ENCODE results near the gene PTPRN2.

Gene PTPRN2

GRCh38 chr7:158097453-158098124 is 490.0 kb downstream of the PTPRN2 start:
- DNase-seq, result no peak

GRCh38 chr7:158097106-158097452 is 490.5 kb downstream of the PTPRN2 start:
- no peak for DNase-seq

GRCh38 chr7:158096582-158096981 is 491.0 kb downstream of the PTPRN2 start:
- DNase-seq, result no peak

- no peak for DNase-seq
These were observed 492.9 kb downstream of the PTPRN2 start for GRCh38 chr7:158094671-158095226.

- DNase-seq, result no peak
These were observed 493.6 kb downstream of the PTPRN2 start for GRCh38 chr7:158094046-158094445.

GRCh38 chr7:158093156-158093796 is 494.3 kb downstream of the PTPRN2 start:
- no peak for DNase-seq

GRCh38 chr7:158087196-158087595 is 500.4 kb downstream of the PTPRN2 start:
- no peak for DNase-seq

GRCh38 chr7:158085741-158086695 is 501.6 kb downstream of the PTPRN2 start:
- no peak for DNase-seq

GRCh38 chr7:158084555-158084954 is 503.1 kb downstream of the PTPRN2 start:
- DNase-seq, result no peak

GRCh38 chr7:158083526-158084310 is 503.9 kb downstream of the PTPRN2 start:
- DNase-seq, result no peak

GRCh38 chr7:158082761-158083160 is 504.9 kb downstream of the PTPRN2 start:
- no peak for DNase-seq

GRCh38 chr7:158080899-158081445 is 506.7 kb downstream of the PTPRN2 start:
- no peak for DNase-seq

- no peak for DNase-seq
These were observed 509.4 kb downstream of the PTPRN2 start for GRCh38 chr7:158077934-158078910.

GRCh38 chr7:158077151-158077840 is 510.3 kb downstream of the PTPRN2 start:
- no peak for DNase-seq

GRCh38 chr7:158076656-158077055 is 511.0 kb downstream of the PTPRN2 start:
- no peak for DNase-seq

GRCh38 chr7:158076215-158076614 is 511.4 kb downstream of the PTPRN2 start:
- DNase-seq, result no peak

GRCh38 chr7:158075633-158076001 is 512.0 kb downstream of the PTPRN2 start:
- no peak for DNase-seq

- no peak for DNase-seq
These were observed 512.6 kb downstream of the PTPRN2 start for GRCh38 chr7:158074896-158075632.
